Natural killer cell (primary cell): ENCODE results near the gene SULT1E1. TPM values are rescaled to one million over a fixed set of nuclear protein-coding genes. Genes with fewer than 3 reads are reported as not detected.

ENCODE experiments used
- ATAC-seq, 3 donors: fragments of 150-1000 bp in 2 of 3; fragments of 200-7000 bp in 1 of 3; cut with Tn5 transposase; 1 replicate in 1 of 3; 2 replicates in 2 of 3; pipeline ENCODE4 v1.10.0; 2021; ENCODE audit warnings: mild to moderate bottlenecking in 2 of 3, moderate library complexity in 2 of 3
- DNase-seq, 2 donors: peaks; one replicate each; pipeline versions ENCODE4 v3.0.0 to v3.0.0-alpha.2; 2013 to 2021; ENCODE audit warnings: mixed read lengths in 1 of 2
- H3K27ac ChIP-seq: one replicate; pipeline ENCODE4 v1.5.1; 2013; ENCODE audit warnings: mild to moderate bottlenecking, low read length
- H3K27me3 ChIP-seq: one replicate; pipeline ENCODE4 v1.6.1; 2013; ENCODE audit warnings: low read length; ENCODE audit not compliant: control insufficient read depth, insufficient read depth
- H3K36me3 ChIP-seq: one replicate; pipeline ENCODE4 v1.6.1; 2013; ENCODE audit warnings: low read length; ENCODE audit not compliant: control insufficient read depth, insufficient read depth
- H3K4me1 ChIP-seq: one replicate; pipeline ENCODE4 v1.6.1; 2013; ENCODE audit warnings: low read length; ENCODE audit not compliant: control insufficient read depth, insufficient read depth
- H3K4me3 ChIP-seq: one replicate; pipeline ENCODE4 v1.5.1; 2013; ENCODE audit warnings: low read length
- H3K9me3 ChIP-seq: one replicate; pipeline ENCODE4 v1.6.1; 2013; ENCODE audit warnings: low read length; ENCODE audit not compliant: control insufficient read depth, insufficient read depth
- H3K27ac Mint-ChIP-seq, 2 donors: one replicate each; pipeline ENCODE4 v1.8.0; 2022; ENCODE audit warnings: mild to moderate bottlenecking in 2 of 2, mixed read lengths in 2 of 2, moderate library complexity in 1 of 2
- H3K27me3 Mint-ChIP-seq, 2 donors: one replicate each; pipeline ENCODE4 v1.8.0; 2022; ENCODE audit warnings: low read depth in 2 of 2, mixed read lengths in 2 of 2
- H3K36me3 Mint-ChIP-seq: one replicate; pipeline ENCODE4 v1.8.0; 2022; ENCODE audit warnings: mixed read lengths
- H3K4me1 Mint-ChIP-seq, 2 donors: one replicate each; pipeline ENCODE4 v1.8.0; 2022; ENCODE audit warnings: mixed read lengths in 2 of 2
- H3K4me3 Mint-ChIP-seq: one replicate; pipeline ENCODE4 v1.8.0; 2022; ENCODE audit warnings: mild to moderate bottlenecking, moderate library complexity, mixed read lengths
- H3K9me3 Mint-ChIP-seq, 2 donors: one replicate each; pipeline ENCODE4 v1.8.0; 2022; ENCODE audit warnings: mixed read lengths in 2 of 2
- CTCF ChIP-seq: fragments of 200-600 bp; IDR thresholded peaks from one replicate; pipeline ENCODE4 v1.8.0; 2022; ENCODE audit warnings: antibody characterized with exemption
- WGBS: methylation state at CpG from one replicate; pipeline ENCODE4 v1.1.7; 2013; ENCODE audit warnings: missing lambda C conversion rate; ENCODE audit not compliant: insufficient coverage; 5-methylcytosine and 5-hydroxymethylcytosine counted together
- intact Hi-C: fragments of 100-400 bp; cut with micrococcal nuclease; formaldehyde crosslinking; loops from one replicate; pipeline ENCODE4 v1.14.2; 2022
- total RNA-seq, 4 donors: library from RNA; stranded (reverse); fragments of 120-200 nt in 1 of 4; gene quantifications; one replicate each; pipeline versions ENCODE4 v1.2.3 to v1.2.4, GENCODE V29; 2013 to 2022

Gene SULT1E1
- total RNA-seq, 3 donors from 2014 or later (not counting 1 experiment from before 2014, with no cell fraction given) = not detected

- H3K4me1 Mint-ChIP-seq = no peaks in the 10 kb centered on the region
- WGBS = 73% methylated on average over 2 of the region's 2 CpGs
- H3K4me1 ChIP-seq = no peaks in the 10 kb centered on the region
- peaks cover 0 to 7% of the 10 kb centered on the region in 2 donors for H3K27me3 Mint-ChIP-seq
- H3K27ac ChIP-seq = no peak overlapping the region
- no peaks in the 10 kb centered on the region for H3K27me3 ChIP-seq
- H3K9me3 ChIP-seq = no peaks in the 10 kb centered on the region
- H3K36me3 ChIP-seq = no peaks in the 10 kb centered on the region
- intact Hi-C loops = no loop called here
- no peaks in the 10 kb centered on the region for H3K9me3 Mint-ChIP-seq
- TF ChIP-seq CTCF = no peak
- no peak overlapping the region for H3K4me3 ChIP-seq
- no peaks in the 10 kb centered on the region for H3K36me3 Mint-ChIP-seq
- H3K4me3 Mint-ChIP-seq = no peak overlapping the region
- H3K27ac Mint-ChIP-seq = no peak overlapping the region
- ATAC-seq (no peak), DNase-seq (no peak)
Observed at GRCh38 chr4:69875576-69875975, 15.6 kb upstream of the SULT1E1 start.

- Histone ChIP-seq H3K9me3 (no peaks in the 10 kb centered on the region), H3K27me3 (no peaks in the 10 kb centered on the region), H3K27ac (no peak overlapping the region), H3K4me3 (no peak overlapping the region), H3K4me1 (no peaks in the 10 kb centered on the region), H3K36me3 (no peaks in the 10 kb centered on the region)
- DNase-seq (no peak), ATAC-seq (no peak)
- no peaks in the 10 kb centered on the region for H3K4me1 Mint-ChIP-seq
- peaks cover 0 to 7% of the 10 kb centered on the region in 2 donors for H3K27me3 Mint-ChIP-seq
- H3K9me3 Mint-ChIP-seq = no peaks in the 10 kb centered on the region
- no peak overlapping the region for H3K27ac Mint-ChIP-seq
- H3K36me3 Mint-ChIP-seq = no peaks in the 10 kb centered on the region
- intact Hi-C loops = no loop called here
- no peak for TF ChIP-seq CTCF
- H3K4me3 Mint-ChIP-seq = no peak overlapping the region
Observed at GRCh38 chr4:69874507-69874906, 14.6 kb upstream of the SULT1E1 start.

- DNase-seq (no peak), ATAC-seq (no peak)
- no peaks in the 10 kb centered on the region for H3K9me3 ChIP-seq
- no peak overlapping the region for H3K27ac Mint-ChIP-seq
- no peaks in the 10 kb centered on the region for H3K27me3 ChIP-seq
- no peaks in the 10 kb centered on the region for H3K36me3 Mint-ChIP-seq
- no peak overlapping the region for H3K27ac ChIP-seq
- H3K4me3 Mint-ChIP-seq = no peak overlapping the region
- TF ChIP-seq CTCF = no peak
- no peaks in the 10 kb centered on the region for H3K4me1 ChIP-seq
- no peaks in the 10 kb centered on the region for H3K27me3 Mint-ChIP-seq
- WGBS = 80% methylated on average over 1 of the region's 1 CpG
- no peaks in the 10 kb centered on the region for H3K4me1 Mint-ChIP-seq
- intact Hi-C loops = no loop called here
- H3K36me3 ChIP-seq = no peaks in the 10 kb centered on the region
- H3K4me3 ChIP-seq = no peak overlapping the region
- no peaks in the 10 kb centered on the region for H3K9me3 Mint-ChIP-seq
Observed at GRCh38 chr4:69861756-69862155, 1.8 kb upstream of the SULT1E1 start.

GRCh38 chr4:69860521-69861298, 765 bp upstream of the SULT1E1 start:
- H3K27me3 ChIP-seq = no peaks in the 10 kb centered on the region

More at GRCh38 chr4:69860521-69861298, 765 bp upstream of the SULT1E1 start:
- 89% methylated on average over 1 of the region's 1 CpG for WGBS
- Histone ChIP-seq H3K4me1 (no peaks in the 10 kb centered on the region), H3K9me3 (no peaks in the 10 kb centered on the region), H3K36me3 (no peaks in the 10 kb centered on the region), H3K4me3 (no peak overlapping the region), H3K27ac (no peak overlapping the region)
- no peak for TF ChIP-seq CTCF
- H3K27me3 Mint-ChIP-seq = no peaks in the 10 kb centered on the region
- no peak overlapping the region for H3K4me3 Mint-ChIP-seq
- H3K9me3 Mint-ChIP-seq = no peaks in the 10 kb centered on the region
- H3K27ac Mint-ChIP-seq = no peak overlapping the region
- ATAC-seq = no peak
- no peak for DNase-seq
- H3K36me3 Mint-ChIP-seq = no peaks in the 10 kb centered on the region
- intact Hi-C loops = no loop called here
- no peaks in the 10 kb centered on the region for H3K4me1 Mint-ChIP-seq
